Stimulated activated CD4-positive, alpha-beta T cell treated with anti-CD3 and anti-CD28 coated beads, Interleukin-1b, Interleukin-23, amount 100 ng/mL, for 4 hours (primary cell): ENCODE measurements around the gene FAM53B.

Experiments
- DNase-seq, 2 donors: peaks; one replicate each; pipeline ENCODE4 v3.0.0-alpha.2; 2020; ENCODE audit warnings: low read depth in 2 of 2

The FAM53B gene

GRCh38 chr10:124679401-124679800, 64.8 kb downstream of the FAM53B start:
- DNase-seq, result no peak

- no peak for DNase-seq
Measured at GRCh38 chr10:124678557-124679240, 65.5 kb downstream of the FAM53B start.

GRCh38 chr10:124677749-124678556, 66.2 kb downstream of the FAM53B start:
- DNase-seq, result no peak

- DNase-seq, result no peak
Measured at GRCh38 chr10:124677293-124677699, 66.9 kb downstream of the FAM53B start.

- no peak for DNase-seq
Measured at GRCh38 chr10:124676416-124677062, 67.6 kb downstream of the FAM53B start.

- DNase-seq, result no peak
Measured at GRCh38 chr10:124675824-124676223, 68.4 kb downstream of the FAM53B start.

- DNase-seq, result no peak
Measured at GRCh38 chr10:124675261-124675660, 68.9 kb downstream of the FAM53B start.

- no peak for DNase-seq
Measured at GRCh38 chr10:124674768-124675222, 69.4 kb downstream of the FAM53B start.

GRCh38 chr10:124672181-124672638, 72.0 kb downstream of the FAM53B start:
- DNase-seq, result no peak

GRCh38 chr10:124671486-124672075, 72.6 kb downstream of the FAM53B start:
- no peak for DNase-seq

GRCh38 chr10:124670849-124671248, 73.3 kb downstream of the FAM53B start:
- DNase-seq, result no peak

GRCh38 chr10:124669824-124670654, 74.1 kb downstream of the FAM53B start:
- DNase-seq, result no peak

- DNase-seq, result no peak
Measured at GRCh38 chr10:124669141-124669823, 74.9 kb downstream of the FAM53B start.

GRCh38 chr10:124668517-124669051, 75.6 kb downstream of the FAM53B start:
- DNase-seq, result no peak

GRCh38 chr10:124667425-124668345, 76.5 kb downstream of the FAM53B start:
- no peak for DNase-seq

- DNase-seq, result no peak
Measured at GRCh38 chr10:124666494-124666893, 77.7 kb downstream of the FAM53B start.

GRCh38 chr10:124665980-124666379, 78.2 kb downstream of the FAM53B start:
- no peak for DNase-seq

GRCh38 chr10:124665558-124665957, 78.6 kb downstream of the FAM53B start:
- DNase-seq, result no peak

GRCh38 chr10:124665091-124665490, 79.1 kb downstream of the FAM53B start:
- no peak for DNase-seq
